ENCODE data around the gene SEMA5B.

DNA sequence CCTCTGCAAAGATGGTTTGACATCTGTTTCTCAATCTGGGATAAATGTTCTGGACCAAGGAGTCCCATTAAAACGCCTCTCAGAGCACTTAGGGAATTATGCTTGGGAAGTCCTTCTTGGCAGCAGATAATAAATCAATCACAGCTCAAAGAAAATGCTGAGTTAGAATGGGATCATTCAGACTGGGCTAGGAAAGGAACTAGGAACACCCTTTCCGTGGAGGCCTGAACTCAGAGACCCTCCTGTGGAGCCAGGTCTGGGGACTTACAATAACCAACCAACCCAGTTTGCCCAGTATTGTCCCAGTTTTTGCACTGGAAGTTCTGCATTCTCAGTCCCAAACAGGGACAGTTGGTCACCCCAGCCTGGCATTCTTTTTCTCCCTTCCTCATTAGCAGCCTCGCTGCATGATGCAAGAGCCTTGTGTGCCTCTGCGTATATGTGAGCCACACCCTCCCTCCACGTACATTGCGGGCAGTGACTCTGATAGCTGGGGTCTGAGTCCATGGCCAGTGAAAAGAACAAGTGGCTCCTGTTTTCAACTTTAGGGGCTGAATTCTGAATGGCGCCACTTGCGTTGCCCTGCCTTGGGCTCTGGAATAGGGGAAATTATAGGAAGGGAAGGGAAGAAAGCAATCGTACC, 88.7 kb downstream of the SEMA5B start:
- TF ChIP-seq, protein P1, sequence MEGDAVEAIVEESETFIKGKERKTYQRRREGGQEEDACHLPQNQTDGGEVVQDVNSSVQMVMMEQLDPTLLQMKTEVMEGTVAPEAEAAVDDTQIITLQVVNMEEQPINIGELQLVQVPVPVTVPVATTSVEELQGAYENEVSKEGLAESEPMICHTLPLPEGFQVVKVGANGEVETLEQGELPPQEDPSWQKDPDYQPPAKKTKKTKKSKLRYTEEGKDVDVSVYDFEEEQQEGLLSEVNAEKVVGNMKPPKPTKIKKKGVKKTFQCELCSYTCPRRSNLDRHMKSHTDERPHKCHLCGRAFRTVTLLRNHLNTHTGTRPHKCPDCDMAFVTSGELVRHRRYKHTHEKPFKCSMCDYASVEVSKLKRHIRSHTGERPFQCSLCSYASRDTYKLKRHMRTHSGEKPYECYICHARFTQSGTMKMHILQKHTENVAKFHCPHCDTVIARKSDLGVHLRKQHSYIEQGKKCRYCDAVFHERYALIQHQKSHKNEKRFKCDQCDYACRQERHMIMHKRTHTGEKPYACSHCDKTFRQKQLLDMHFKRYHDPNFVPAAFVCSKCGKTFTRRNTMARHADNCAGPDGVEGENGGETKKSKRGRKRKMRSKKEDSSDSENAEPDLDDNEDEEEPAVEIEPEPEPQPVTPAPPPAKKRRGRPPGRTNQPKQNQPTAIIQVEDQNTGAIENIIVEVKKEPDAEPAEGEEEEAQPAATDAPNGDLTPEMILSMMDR (conservative IDR thresholded peaks at IDR 0.05; ENCODE audit: low read depth, low read length): no peak
- TF ChIP-seq EZH2 (IDR thresholded peaks at IDR 0.05; ENCODE audit: low read length, unreplicated experiment): no peak

All from PC-3 (cell line).